HepG2 (cell line): ENCODE data around the gene CPAMD8. TPM values are rescaled to one million over a fixed set of nuclear protein-coding genes. Genes with fewer than 3 reads are reported as not detected.

ENCODE experiments used
- ATAC-seq: fragments of 200-7000 bp; cut with Tn5 transposase; 3 replicates; pipeline ENCODE4 v1.9.1; 2020; ENCODE audit warnings: mild to moderate bottlenecking, moderate library complexity
- BruUV-seq: library from RNA; stranded (reverse); fragments of 400-500 nt; replicated peaks from 2 replicates; lab custom pipeline; 2021; lab: Mats Ljungman, UMichigan
- CTCF ChIA-PET: fragments of 300-600 bp; formaldehyde crosslinking; extraction: SDS; loops from one replicate; lab custom pipeline; 2021; ENCODE audit warnings: low total read pairs, inconsistent platforms, low intra/inter-chr PET ratio; lab: Yijun Ruan, JAX
- POLR2A ChIA-PET: fragments of 350-600 bp; sonication (Branson Sonifier 250); formaldehyde crosslinking; loops from one replicate; lab custom pipeline; 2020; ENCODE audit warnings: antibody characterized with exemption, inconsistent platforms; lab: Yijun Ruan, JAX
- DNase-seq: peaks from one replicate; pipeline ENCODE4 v3.0.0-alpha.2; 2015; ENCODE audit warnings: low spot score
- FAIRE-seq: peaks from 3 replicates; lab custom pipeline; 2011; peaks lifted over from hg19 to GRCh38; lab: Jason Lieb, UNC
- H2AFZ ChIP-seq: one replicate; pipeline ENCODE4 v1.6.1; 2011; ENCODE audit warnings: low read length, inconsistent platforms
- H3K27ac ChIP-seq: fragments of 300-600 bp; 3 replicates; pipeline ENCODE4 v1.8.0; 2011; ENCODE audit warnings: mixed run types, mild to moderate bottlenecking, mixed read lengths, low read length, inconsistent platforms; ENCODE audit not compliant: insufficient read depth; ENCODE audit errors: extremely low read length
- H3K27me3 ChIP-seq, 2 experiments: fragments of 200-600 bp in 1 of 2; 2 replicates in 1 of 2; 3 replicates in 1 of 2; pipeline versions ENCODE4 v1.6.0 to v1.8.0; 2011; ENCODE audit warnings: low read length in 2 of 2, mild to moderate bottlenecking in 2 of 2, moderate library complexity in 2 of 2, inconsistent platforms in 1 of 2; ENCODE audit not compliant: insufficient read depth in 2 of 2, control insufficient read depth in 1 of 2
- H3K36me3 ChIP-seq, 2 experiments: fragments of 200-600 bp in 1 of 2; replicated peaks in 1 of 2; 2 replicates in 1 of 2; 3 replicates in 1 of 2; pipeline versions ENCODE4 v1.5.1 to v1.8.0; 2011; ENCODE audit warnings: low read length in 2 of 2, inconsistent platforms in 1 of 2; ENCODE audit not compliant: insufficient read depth in 2 of 2, control insufficient read depth in 1 of 2
- H3K4me1 ChIP-seq: 2 replicates; pipeline ENCODE4 v1.5.1; 2012; ENCODE audit warnings: low read length, inconsistent platforms; ENCODE audit not compliant: insufficient read depth
- H3K4me2 ChIP-seq: 2 replicates; pipeline ENCODE4 v1.6.0; 2011; ENCODE audit warnings: low read depth, low read length, inconsistent platforms
- H3K4me3 ChIP-seq, 3 experiments: fragments of 200-600 bp in 1 of 3; sonication (generic), shearing (Covaris generic) in 1 of 3; replicated peaks in 1 of 3; 2 replicates each; pipeline ENCODE4 v1.5.1; 2011 to 2016; ENCODE audit warnings: low read length in 3 of 3, inconsistent platforms in 2 of 3, low read depth in 2 of 3, mild to moderate bottlenecking in 2 of 3, control low read depth in 1 of 3, mixed read lengths in 1 of 3; ENCODE audit not compliant: insufficient read depth in 1 of 3
- H3K79me2 ChIP-seq: one replicate; pipeline ENCODE4 v1.6.1; 2011; ENCODE audit warnings: low read length, inconsistent platforms; ENCODE audit not compliant: insufficient read depth
- H3K9ac ChIP-seq: 2 replicates; pipeline ENCODE4 v1.6.0; 2011; ENCODE audit warnings: mild to moderate bottlenecking, low read depth, low read length, inconsistent platforms; ENCODE audit not compliant: insufficient read depth
- H3K9me3 ChIP-seq: 2 replicates; pipeline ENCODE4 v1.5.1; 2012; ENCODE audit warnings: mild to moderate bottlenecking, low read length
- H4K20me1 ChIP-seq: 2 replicates; pipeline ENCODE4 v1.6.0; 2011; ENCODE audit warnings: inconsistent platforms, mild to moderate bottlenecking, low read length, moderate library complexity; ENCODE audit not compliant: insufficient read depth
- HOMEZ ChIP-seq: IDR thresholded peaks from 2 replicates; pipeline ENCODE4 v1.6.1; 2016; ENCODE audit warnings: low read depth
- KAT2B ChIP-seq: fragments of 150-350 bp; IDR thresholded peaks from 2 replicates; pipeline ENCODE4 v1.6.1; 2014; ENCODE audit warnings: low read depth, low read length, borderline replicate concordance
- NONO ChIP-seq, 2 experiments: fragments of 450-650 bp in 1 of 2; sonication (generic) in 1 of 2; formaldehyde crosslinking in 1 of 2; IDR thresholded peaks in 1 of 2; conservative IDR thresholded peaks in 1 of 2; 2 replicates each; pipeline versions ENCODE4 v1.6.1 to v1.8.0; 2017 to 2022; ENCODE audit warnings: mild to moderate bottlenecking in 1 of 2, missing genetic modification reagents in 1 of 2, moderate library complexity in 1 of 2
- PITX1 ChIP-seq: sonication (generic); formaldehyde crosslinking; IDR thresholded peaks from 2 replicates; pipeline ENCODE4 v1.5.1; 2020; ENCODE audit warnings: mild to moderate bottlenecking, missing genetic modification reagents
- RBM39 ChIP-seq: fragments of 200-400 bp; formaldehyde crosslinking; IDR thresholded peaks from one replicate; pipeline ENCODE4 v1.6.1; 2018; ENCODE audit warnings: antibody characterized with exemption, mild to moderate bottlenecking, low read depth, low read length; ENCODE audit not compliant: poor library complexity, severe bottlenecking
- SMC3 ChIP-seq: IDR thresholded peaks from 2 replicates; pipeline ENCODE4 v1.6.1; 2011; ENCODE audit warnings: low read length, improper control_type of control experiment
- SP4 ChIP-seq: sonication (generic); formaldehyde crosslinking; IDR thresholded peaks from 2 replicates; pipeline ENCODE4 v1.8.1; 2023; ENCODE audit warnings: mild to moderate bottlenecking, missing genetic modification reagents
- ZC3H4 ChIP-seq: sonication (generic); formaldehyde crosslinking; IDR thresholded peaks from 2 replicates; pipeline ENCODE4 v1.4.0; 2020; ENCODE audit warnings: missing genetic modification reagents, borderline replicate concordance
- ZMYM3 ChIP-seq: sonication (generic); formaldehyde crosslinking; IDR thresholded peaks from 2 replicates; pipeline ENCODE4 v1.5.1; 2020; ENCODE audit warnings: mild to moderate bottlenecking, missing genetic modification reagents
- ZNF275 ChIP-seq: sonication (generic); formaldehyde crosslinking; IDR thresholded peaks from 2 replicates; pipeline ENCODE4 v1.8.0; 2022; ENCODE audit warnings: missing genetic modification reagents, mild to moderate bottlenecking, inconsistent platforms, borderline replicate concordance
- ZNF770 ChIP-seq: sonication (generic); formaldehyde crosslinking; IDR thresholded peaks from 2 replicates; pipeline ENCODE4 v1.5.0; 2020; ENCODE audit warnings: mild to moderate bottlenecking, missing genetic modification reagents
- ZNF776 ChIP-seq: sonication (generic); formaldehyde crosslinking; IDR thresholded peaks from 2 replicates; pipeline ENCODE4 v1.4.0; 2020; ENCODE audit warnings: mild to moderate bottlenecking, missing genetic modification reagents
- ZNF784 ChIP-seq: sonication (generic); formaldehyde crosslinking; IDR thresholded peaks from 2 replicates; pipeline ENCODE4 v1.5.1; 2020; ENCODE audit warnings: missing genetic modification reagents, mild to moderate bottlenecking, borderline replicate concordance
- ZSCAN12 ChIP-seq: sonication (generic); formaldehyde crosslinking; IDR thresholded peaks from 2 replicates; pipeline ENCODE4 v1.9.0; 2021; ENCODE audit warnings: mild to moderate bottlenecking, missing genetic modification reagents
- WGBS: methylation state at CpG from one replicate; pipeline ENCODE4 v1.1.6; 2017; ENCODE audit warnings: low lambda C conversion rate; 5-methylcytosine and 5-hydroxymethylcytosine counted together
- in situ Hi-C: cut with HindIII; loops from 2 replicates; pipeline ENCODE4 v1.10.0; 2017; ENCODE audit warnings: low pct_unique_long_range_greater_than_20kb; ENCODE audit not compliant: extremely low pct_ligation_motif_present
- intact Hi-C: fragments of 100-400 bp; cut with micrococcal nuclease; formaldehyde crosslinking; loops from one replicate; pipeline ENCODE4 v1.10.0; 2022; ENCODE audit not compliant: unreplicated experiment
- polyA plus RNA-seq, 8 experiments: library from polyadenylated mRNA; depleted of rRNA in 3 of 8; stranded (reverse) in 7 of 8; unstranded in 1 of 8; fragments of >200 nt; fragmentation: Illumina TruSeq in 4 of 8; extraction: Trizol in 4 of 8; gene quantifications; 2 replicates each; pipeline versions ENCODE4 v1.2.1 to v1.2.3, GENCODE V29; 2011 to 2016; ENCODE audit warnings: low read depth in 4 of 8, missing spikeins in 1 of 8, mixed read lengths in 1 of 8; ENCODE audit not compliant: insufficient read depth in 1 of 8
- total RNA-seq, 5 experiments: library from RNA; depleted of rRNA; stranded (reverse); fragments of >200 nt; fragmentation: Illumina TruSeq; extraction: Trizol; gene quantifications; 2 replicates each; pipeline ENCODE4 v1.2.3, GENCODE V29; 2016; ENCODE audit warnings: low read depth in 1 of 5

The CPAMD8 gene
- total and polyA plus RNA-seq, 2 of the 13 experiments (the other 11 are each of a cell fraction or from before 2014, with no cell fraction given), result 0.29 to 0.34 TPM

GRCh38 chr19:17075035-17075863, 48.6 kb upstream of the CPAMD8 start, which contains the start of the genes HAUS8 and MYO9B (continued):
- no peak for TF ChIP-seq ZNF776
- TF ChIP-seq ZMYM3 (CRISPR knock-in tag), result peak; percentile 77; the same call in 1 of the 2 replicates
- TF ChIP-seq ZNF275, result no peak; the same call in 1 of the 2 replicates
- TF ChIP-seq HOMEZ (CRISPR knock-in tag), result peak; percentile 18; the same call in 1 of the 2 replicates
- peak; percentile 98 for TF ChIP-seq SP4
- TF ChIP-seq ZSCAN12 (CRISPR knock-in tag), result no peak

- in situ Hi-C loops, result no loop called here
- TF ChIP-seq PITX1 (0 out of 2 replicates have a peak, but pooled peaks have one; percentile 7), SMC3 (no peak), KAT2B (no peak), ZNF784 (peak; percentile 11; the same call in 1 of the 2 replicates), RBM39 (no peak), ZC3H4 (no peak), ZNF770 (CRISPR knock-in tag) (no peak), NONO (IDR thresholded peaks at IDR 0.05) (no peak), NONO (CRISPR knock-in tag; conservative IDR thresholded peaks at IDR 0.05) (0 out of 2 replicates have a peak, but pooled peaks have one; percentile 9)
Measured at GRCh38 chr19:17074634-17075034, 48.0 kb upstream of the CPAMD8 start.

More at GRCh38 chr19:17074634-17075034, 48.0 kb upstream of the CPAMD8 start:
- ChIA-PET CTCF (no interaction called here), POLR2A (interaction anchor here (1.0 to 1.5 kb wide), 3 partner anchors 141 to 235 kb away, joined by 3 to 5 read pairs (median 3); partner anchors contain the start of genes DDA1, MRPL34 and USE1)
- no peaks in the 10 kb centered on the region for H4K20me1 ChIP-seq
- 2% methylated on average over 6 of the region's 11 CpGs for WGBS
- FAIRE-seq (peak; percentile 65), ATAC-seq (no peak), DNase-seq (no peak)
- H3K4me2 ChIP-seq, result peak overlapping the region; percentile 99
- H2AFZ ChIP-seq, result peak overlapping the region; percentile 79
- TSS peak; percentile 88 for BruUV-seq
- H3K4me1 ChIP-seq, result peaks cover 62% of the 10 kb centered on the region
- H3K36me3 ChIP-seq, result peaks cover 3 to 18% of the 10 kb centered on the region in 2 experiments; a peak in 2 of 5 replicates
- H3K27ac ChIP-seq, result peak overlapping the region; percentile 75
- H3K4me3 ChIP-seq, result peak overlapping the region; percentile 60 to 90 (median 79)
- peaks cover 53% of the 10 kb centered on the region for H3K79me2 ChIP-seq
- no peaks in the 10 kb centered on the region; a peak in 1 of 5 replicates for H3K27me3 ChIP-seq
- H3K9me3 ChIP-seq, result no peaks in the 10 kb centered on the region
- H3K9ac ChIP-seq, result peak overlapping the region; percentile 84
- intact Hi-C loops, result loop anchor here (5.0 kb wide), 1 partner anchor 63 kb away; no protein-coding TSS in a partner anchor
